Measurements from ENCODE around the gene PPP2R5C.
A peak's percentile ranks its signal among the peaks of the same experiment; 100 is the strongest.
"Not testable (repeated sequence)": the region's sequence is repeated elsewhere in the genome, so short reads cannot be mapped to it uniquely, and the experiment has no call there.

PPP2R5C gene

DNA sequence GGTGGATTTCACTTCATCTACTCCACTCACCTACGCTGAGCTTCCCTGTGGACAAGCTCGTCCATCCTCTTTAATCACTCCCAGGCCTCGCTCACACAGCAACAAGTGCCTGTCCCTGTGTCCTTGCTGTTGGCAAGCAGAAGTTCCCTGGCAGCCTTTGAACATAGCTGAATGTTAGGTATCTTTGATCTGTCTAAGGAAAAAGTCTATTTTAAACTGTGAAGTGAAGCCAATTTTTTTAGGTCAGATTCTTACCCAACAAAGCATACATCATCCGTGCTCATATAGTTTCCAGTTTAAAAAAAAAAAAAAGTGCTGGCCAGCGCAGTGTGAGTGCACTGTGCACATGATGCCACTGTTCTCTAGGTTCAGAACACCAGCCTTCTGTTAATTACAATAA, 36.3 kb downstream of the PPP2R5C start:
- no peak for ATAC-seq
- TF ChIP-seq ZFP3 (CRISPR knock-in tag; IDR thresholded peaks at IDR 0.05): no peak
- TF ChIP-seq ZFP30 (CRISPR knock-in tag; IDR thresholded peaks at IDR 0.05): no peak
- no peak for TF ChIP-seq CSDC2 (CRISPR knock-in tag; IDR thresholded peaks at IDR 0.05)
- no peak for TF ChIP-seq ZC3H10 (CRISPR knock-in tag; IDR thresholded peaks at IDR 0.05)
- TF ChIP-seq, protein P1, sequence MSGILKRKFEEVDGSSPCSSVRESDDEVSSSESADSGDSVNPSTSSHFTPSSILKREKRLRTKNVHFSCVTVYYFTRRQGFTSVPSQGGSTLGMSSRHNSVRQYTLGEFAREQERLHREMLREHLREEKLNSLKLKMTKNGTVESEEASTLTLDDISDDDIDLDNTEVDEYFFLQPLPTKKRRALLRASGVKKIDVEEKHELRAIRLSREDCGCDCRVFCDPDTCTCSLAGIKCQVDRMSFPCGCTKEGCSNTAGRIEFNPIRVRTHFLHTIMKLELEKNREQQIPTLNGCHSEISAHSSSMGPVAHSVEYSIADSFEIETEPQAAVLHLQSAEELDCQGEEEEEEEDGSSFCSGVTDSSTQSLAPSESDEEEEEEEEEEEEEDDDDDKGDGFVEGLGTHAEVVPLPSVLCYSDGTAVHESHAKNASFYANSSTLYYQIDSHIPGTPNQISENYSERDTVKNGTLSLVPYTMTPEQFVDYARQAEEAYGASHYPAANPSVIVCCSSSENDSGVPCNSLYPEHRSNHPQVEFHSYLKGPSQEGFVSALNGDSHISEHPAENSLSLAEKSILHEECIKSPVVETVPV (CRISPR knock-in tag; IDR thresholded peaks at IDR 0.05): no peak
- no peak for TF ChIP-seq POU6F1 (CRISPR knock-in tag; IDR thresholded peaks at IDR 0.05; ENCODE audit: borderline replicate concordance, low read depth)
- TF ChIP-seq ZNF70 (CRISPR knock-in tag; IDR thresholded peaks at IDR 0.05): no peak

GRCh38 chr14:101804373-101804772, 42.9 kb downstream of the PPP2R5C start:
- not testable (repeated sequence) for ATAC-seq

DNA sequence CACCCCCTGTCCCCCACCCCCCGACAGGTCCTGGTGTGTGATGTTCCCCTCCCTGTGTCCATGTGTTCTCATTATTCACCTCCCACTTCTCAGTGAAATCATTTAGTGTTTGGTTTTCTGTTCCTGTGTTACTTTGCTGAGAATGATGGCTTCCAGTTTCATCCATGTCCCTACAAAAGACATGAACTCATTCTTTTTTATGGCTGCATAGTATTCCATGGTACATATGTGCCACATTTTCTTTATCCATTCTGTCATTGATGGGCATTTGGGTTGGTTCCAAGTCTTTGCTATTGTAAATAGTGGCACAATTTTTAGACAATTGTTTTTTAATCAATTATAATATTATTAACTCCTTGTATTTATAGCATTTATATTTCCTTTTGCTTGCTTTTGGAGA, 44.7 kb downstream of the PPP2R5C start:
- ATAC-seq: not testable (repeated sequence)

DNA sequence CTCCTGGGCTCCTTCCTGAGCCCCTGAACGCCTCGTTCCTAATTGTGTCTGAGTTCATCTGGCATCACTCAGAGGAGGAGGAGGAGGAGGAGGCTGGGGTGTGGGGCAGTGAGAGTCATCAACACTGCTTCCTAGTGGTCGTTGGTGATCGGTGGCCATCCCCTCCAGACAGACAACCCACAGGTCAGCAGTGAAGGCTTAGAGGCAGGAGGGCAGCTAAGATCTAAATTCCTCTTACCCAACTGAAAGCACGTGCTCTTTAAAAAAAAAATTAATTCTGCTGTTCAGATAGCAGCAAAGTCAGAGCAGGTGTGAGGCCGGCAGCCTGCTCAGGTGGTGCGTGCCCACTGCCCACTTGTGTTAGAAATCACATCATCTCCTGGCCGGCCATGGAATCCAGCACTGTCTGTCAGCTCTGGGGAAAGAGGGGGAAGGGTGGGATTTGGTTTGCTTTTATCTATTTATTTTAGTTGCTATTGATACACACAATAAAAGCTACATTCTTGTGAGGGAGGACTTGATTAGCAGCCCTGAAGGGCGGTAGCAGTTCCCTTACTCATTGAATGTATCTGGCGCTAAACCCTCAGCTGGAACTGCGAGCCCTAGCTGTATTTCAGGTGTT, 46.6 kb downstream of the PPP2R5C start:
- TF ChIP-seq ZNF8 (CRISPR knock-in tag; IDR thresholded peaks at IDR 0.05): no peak
- no peak for TF ChIP-seq TCF4 (CRISPR knock-in tag; IDR thresholded peaks at IDR 0.05; ENCODE audit: borderline replicate concordance)
- TF ChIP-seq SNAI2 (CRISPR knock-in tag; IDR thresholded peaks at IDR 0.05): no peak
- TF ChIP-seq, protein P2, sequence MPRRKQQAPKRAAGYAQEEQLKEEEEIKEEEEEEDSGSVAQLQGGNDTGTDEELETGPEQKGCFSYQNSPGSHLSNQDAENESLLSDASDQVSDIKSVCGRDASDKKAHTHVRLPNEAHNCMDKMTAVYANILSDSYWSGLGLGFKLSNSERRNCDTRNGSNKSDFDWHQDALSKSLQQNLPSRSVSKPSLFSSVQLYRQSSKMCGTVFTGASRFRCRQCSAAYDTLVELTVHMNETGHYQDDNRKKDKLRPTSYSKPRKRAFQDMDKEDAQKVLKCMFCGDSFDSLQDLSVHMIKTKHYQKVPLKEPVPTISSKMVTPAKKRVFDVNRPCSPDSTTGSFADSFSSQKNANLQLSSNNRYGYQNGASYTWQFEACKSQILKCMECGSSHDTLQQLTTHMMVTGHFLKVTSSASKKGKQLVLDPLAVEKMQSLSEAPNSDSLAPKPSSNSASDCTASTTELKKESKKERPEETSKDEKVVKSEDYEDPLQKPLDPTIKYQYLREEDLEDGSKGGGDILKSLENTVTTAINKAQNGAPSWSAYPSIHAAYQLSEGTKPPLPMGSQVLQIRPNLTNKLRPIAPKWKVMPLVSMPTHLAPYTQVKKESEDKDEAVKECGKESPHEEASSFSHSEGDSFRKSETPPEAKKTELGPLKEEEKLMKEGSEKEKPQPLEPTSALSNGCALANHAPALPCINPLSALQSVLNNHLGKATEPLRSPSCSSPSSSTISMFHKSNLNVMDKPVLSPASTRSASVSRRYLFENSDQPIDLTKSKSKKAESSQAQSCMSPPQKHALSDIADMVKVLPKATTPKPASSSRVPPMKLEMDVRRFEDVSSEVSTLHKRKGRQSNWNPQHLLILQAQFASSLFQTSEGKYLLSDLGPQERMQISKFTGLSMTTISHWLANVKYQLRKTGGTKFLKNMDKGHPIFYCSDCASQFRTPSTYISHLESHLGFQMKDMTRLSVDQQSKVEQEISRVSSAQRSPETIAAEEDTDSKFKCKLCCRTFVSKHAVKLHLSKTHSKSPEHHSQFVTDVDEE (CRISPR knock-in tag; IDR thresholded peaks at IDR 0.05): 0 out of 2 replicates have a peak, but pooled peaks have one; percentile 13

GRCh38 chr14:101808894-101809670, 47.6 kb downstream of the PPP2R5C start:
- TF ChIP-seq ZNF565 (CRISPR knock-in tag; conservative IDR thresholded peaks at IDR 0.05; ENCODE audit: low read depth) (no peak), ESRRG (CRISPR knock-in tag; IDR thresholded peaks at IDR 0.05) (no peak), RARB (CRISPR knock-in tag; IDR thresholded peaks at IDR 0.05) (no peak), CREB5 (CRISPR knock-in tag; IDR thresholded peaks at IDR 0.05; ENCODE audit: low read depth) (no peak), OSR1 (CRISPR knock-in tag; IDR thresholded peaks at IDR 0.05) (no peak)
- ATAC-seq: no peak

More for the DNA sequence above, 46.6 kb downstream of the PPP2R5C start:
- no peak for ATAC-seq

Data from SK-N-SH treated with all-trans-retinoic acid at 6 μM for 48 hours (cell line).